Heart left ventricle (tissue), 16 donors: ENCODE measurements around the gene ATCAY. TPM values are rescaled to one million over a fixed set of nuclear protein-coding genes. Genes with fewer than 3 reads are reported as not detected.
A peak's percentile ranks its signal among the peaks of the same experiment; 100 is the strongest.

ENCODE experiments used
- ATAC-seq, 4 donors: fragments of 200-7000 bp; cut with Tn5 transposase; one replicate each; pipeline ENCODE4 v1.9.1; 2020 to 2022; ENCODE audit warnings: moderate library complexity in 4 of 4, mild to moderate bottlenecking in 3 of 4, moderate number of reproducible peaks in 1 of 4
- DNase-seq, 5 donors: peaks; one replicate each; pipeline ENCODE4 v3.0.0-alpha.2; 2020
- H3K27ac ChIP-seq, 12 donors: fragments of 200-600 bp; sonication (generic) in 4 of 12; one replicate each; pipeline versions ENCODE4 v1.5.0 to v1.8.0; 2016 to 2022; ENCODE audit warnings: mild to moderate bottlenecking in 2 of 12
- H3K27me3 ChIP-seq, 9 donors: fragments of 200-600 bp; sonication (generic) in 2 of 9; one replicate each; pipeline versions ENCODE4 v1.5.1 to v1.8.0; 2016 to 2022; ENCODE audit warnings: mild to moderate bottlenecking in 3 of 9
- H3K36me3 ChIP-seq, 9 donors: fragments of 200-600 bp; sonication (generic) in 2 of 9; one replicate each; pipeline versions ENCODE4 v1.5.0 to v1.8.0; 2018 to 2022; ENCODE audit warnings: mild to moderate bottlenecking in 2 of 9
- H3K4me1 ChIP-seq, 12 donors: fragments of 200-600 bp; sonication (generic) in 4 of 12; one replicate each; pipeline versions ENCODE4 v1.5.0 to v1.8.0; 2016 to 2022; ENCODE audit warnings: mild to moderate bottlenecking in 3 of 12
- H3K4me3 ChIP-seq, 12 donors: fragments of 200-600 bp; sonication (generic) in 4 of 12; one replicate each; pipeline versions ENCODE4 v1.5.0 to v1.8.0; 2017 to 2022; ENCODE audit warnings: mild to moderate bottlenecking in 9 of 12, moderate library complexity in 4 of 12
- H3K9me3 ChIP-seq, 12 donors: fragments of 200-600 bp; sonication (generic) in 4 of 12; one replicate each; pipeline versions ENCODE4 v1.5.0 to v1.8.0; 2016 to 2022; ENCODE audit warnings: mild to moderate bottlenecking in 1 of 12
- POLR2A ChIP-seq, 2 donors: fragments of 450-650 bp; IDR thresholded peaks; one replicate each; pipeline ENCODE4 v1.6.1; 2017; ENCODE audit warnings: antibody characterized with exemption in 2 of 2, mild to moderate bottlenecking in 2 of 2, moderate library complexity in 2 of 2
- WGBS, 4 donors: extraction: QIAGEN DNeasy Blood & Tissue Kit in 2 of 4; methylation state at CpG; one replicate each; pipeline versions ENCODE4 v1.1.5 to v1.1.7; 2013 to 2018; 5-methylcytosine and 5-hydroxymethylcytosine counted together
- intact Hi-C, 10 donors: fragments of 100-400 bp; cut with DNase I; formaldehyde crosslinking; loops; one replicate each; pipeline versions ENCODE4 v1.11.1 to v1.14.2; 2022
- polyA plus RNA-seq, 2 donors: library from polyadenylated mRNA; stranded (reverse); fragments of 200-250 nt; gene quantifications; one replicate each; pipeline ENCODE4 v1.2.3, GENCODE V29; 2013
- total RNA-seq, 9 donors: library from RNA; depleted of rRNA in 2 of 9; stranded (reverse); fragments of >200 nt in 2 of 9; fragmentation: NEBNext Ultra II Directional in 3 of 9; extraction: Animal tissue kit (Norgen Biotek cat#: 25700) in 3 of 9; gene quantifications; one replicate each; pipeline versions ENCODE4 v1.1.0 to v1.2.4, GENCODE V29; 2016 to 2023
- TF ChIP-seq, protein P1 (sequence below), 12 donors: fragments of 200-600 bp; sonication (generic) in 4 of 12; IDR thresholded peaks; one replicate each; pipeline versions ENCODE4 v1.5.0 to v1.8.0; 2018 to 2022; ENCODE audit warnings: antibody characterized with exemption in 12 of 12, mild to moderate bottlenecking in 5 of 12
- donor health status: ischemic (EF 13 %, LVEDD 7.1; RV severe dilation, severe dysfunction).
- donor health status: healthy with polysubstance abuse.
- donor health status: DM: no; HTN: yes; CAD: no.
- donor health status: DM: no; HTN: no; CAD: no.
- donor health status: ischemic (EF 25% LVEDD 6.9; RV normal size, moderate dysfunction).
- donor health status: ischemic (EF 25% LVEDD 5.7; RV mildly dilated, moderate dysfunction).
- donor health status: healthy.
- donor health status: DM: yes; HTN: yes; CAD: no.
- donor health status: ischemic (EF 35%, LVEDD 5.7; RV mildly dilated, moderate dysfunction).
- donor health status: nonischemic (EF 11% LVEDD 7.7; RV severe dilation, severe dysfunction).
- donor health status: DM: yes; HTN: yes; CAD: no.
- donor health status: PGD.
- donor health status: ischemic (EF 29% LVEDD 5.4; RV normal size, mild dysfunction).
- donor health status: nonischemic (EF 23%, LVEDD 6.1; RV moderate dilation, normal function).

ATCAY gene
- total and polyA plus RNA-seq, 11 donors = not detected

DNA sequence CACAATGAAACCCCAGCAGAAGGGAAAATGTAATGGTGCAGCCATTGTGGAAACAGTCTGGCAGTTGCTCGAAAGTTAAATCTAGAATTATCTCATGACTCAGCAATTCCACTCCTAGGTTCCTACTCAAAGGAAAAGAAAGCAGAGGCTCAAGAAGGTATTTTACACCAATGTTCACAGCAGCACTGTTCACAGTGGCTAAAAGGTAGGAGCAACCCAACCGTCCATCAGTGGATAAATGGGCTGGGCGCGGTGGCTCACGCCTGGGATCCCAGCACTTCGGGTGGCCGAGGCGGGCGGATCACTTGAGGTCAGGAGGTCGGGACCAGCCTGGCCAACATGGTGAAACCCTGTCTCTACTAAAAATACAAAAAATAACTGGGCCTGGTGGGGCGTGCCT is 37.5 kb upstream of the ATCAY start:
- DNase-seq (no peak), ATAC-seq (no peak)
- intact Hi-C loops = no loop called here
- Histone ChIP-seq H3K4me3 (no peak overlapping the region), H3K36me3 (no peaks in the 10 kb centered on the region), H3K9me3 (no peaks in the 10 kb centered on the region), H3K27ac (no peak overlapping the region), H3K4me1 (no peaks in the 10 kb centered on the region), H3K27me3 (no peaks in the 10 kb centered on the region)
- TF ChIP-seq, protein P1, sequence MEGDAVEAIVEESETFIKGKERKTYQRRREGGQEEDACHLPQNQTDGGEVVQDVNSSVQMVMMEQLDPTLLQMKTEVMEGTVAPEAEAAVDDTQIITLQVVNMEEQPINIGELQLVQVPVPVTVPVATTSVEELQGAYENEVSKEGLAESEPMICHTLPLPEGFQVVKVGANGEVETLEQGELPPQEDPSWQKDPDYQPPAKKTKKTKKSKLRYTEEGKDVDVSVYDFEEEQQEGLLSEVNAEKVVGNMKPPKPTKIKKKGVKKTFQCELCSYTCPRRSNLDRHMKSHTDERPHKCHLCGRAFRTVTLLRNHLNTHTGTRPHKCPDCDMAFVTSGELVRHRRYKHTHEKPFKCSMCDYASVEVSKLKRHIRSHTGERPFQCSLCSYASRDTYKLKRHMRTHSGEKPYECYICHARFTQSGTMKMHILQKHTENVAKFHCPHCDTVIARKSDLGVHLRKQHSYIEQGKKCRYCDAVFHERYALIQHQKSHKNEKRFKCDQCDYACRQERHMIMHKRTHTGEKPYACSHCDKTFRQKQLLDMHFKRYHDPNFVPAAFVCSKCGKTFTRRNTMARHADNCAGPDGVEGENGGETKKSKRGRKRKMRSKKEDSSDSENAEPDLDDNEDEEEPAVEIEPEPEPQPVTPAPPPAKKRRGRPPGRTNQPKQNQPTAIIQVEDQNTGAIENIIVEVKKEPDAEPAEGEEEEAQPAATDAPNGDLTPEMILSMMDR (IDR thresholded peaks at IDR 0.05) = no peak
- TF ChIP-seq POLR2A (IDR thresholded peaks at IDR 0.05) = no peak
- WGBS, 4 donors = 86 to 91% (median 89%) methylated on average over 11 of the region's 11 CpGs

DNA sequence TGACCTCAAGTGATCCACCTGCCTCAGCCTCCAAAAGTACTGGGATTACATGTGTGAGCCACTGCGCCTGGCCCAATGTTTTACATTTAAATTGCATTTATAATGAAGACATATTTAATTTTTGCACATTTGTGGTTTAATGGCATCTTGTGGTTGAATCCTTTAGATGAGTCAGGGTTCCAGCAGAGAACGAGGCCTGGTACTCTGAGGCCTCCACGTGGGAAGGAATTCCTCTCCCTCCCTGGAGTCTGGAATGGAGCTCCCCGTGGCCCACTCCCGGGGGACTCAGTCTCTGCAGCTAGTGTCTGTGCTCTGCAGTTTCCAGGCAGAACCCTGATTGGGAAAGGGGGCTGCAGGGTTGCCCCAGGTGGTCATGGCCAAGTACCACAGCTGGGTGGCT is 35.9 kb upstream of the ATCAY start:
- no peaks in the 10 kb centered on the region for H3K27me3 ChIP-seq
- intact Hi-C loops = no loop called here
- no peaks in the 10 kb centered on the region for H3K36me3 ChIP-seq
- H3K4me3 ChIP-seq = no peak overlapping the region
- no peaks in the 10 kb centered on the region for H3K4me1 ChIP-seq
- H3K27ac ChIP-seq = no peak overlapping the region
- whole genome bisulfite sequencing, 4 donors = 53 to 70% (median 66%) methylated on average over 5 of the region's 5 CpGs
- DNase-seq (no peak), ATAC-seq (no peak)
- no peaks in the 10 kb centered on the region for H3K9me3 ChIP-seq
- TF ChIP-seq, protein P1 (IDR thresholded peaks at IDR 0.05) = no peak
- TF ChIP-seq POLR2A (IDR thresholded peaks at IDR 0.05) = no peak

DNA sequence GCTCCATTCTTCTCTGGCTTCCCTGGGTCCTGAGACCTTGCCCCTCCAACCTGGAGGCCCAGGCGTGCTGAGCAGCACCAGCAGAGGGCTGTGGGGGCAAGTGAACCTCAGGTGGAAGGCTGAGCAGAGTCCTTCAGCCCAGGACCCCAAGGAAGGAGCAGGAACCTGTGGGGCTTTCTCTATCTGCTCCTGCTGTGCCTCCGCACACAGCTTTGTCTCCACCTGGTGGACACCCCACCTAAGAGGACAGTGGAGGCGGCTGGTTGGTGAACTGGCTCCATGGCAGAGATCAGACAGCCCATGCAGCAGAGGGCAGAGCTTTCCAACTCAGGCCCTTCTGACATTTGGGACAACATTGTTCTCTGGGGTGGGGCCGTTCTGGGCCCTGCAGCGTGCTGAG is 31.4 kb upstream of the ATCAY start:
- H3K4me3 ChIP-seq = no peak overlapping the region
- ATAC-seq (peak in 1 of 4 donors; percentile 54), DNase-seq (peak in 1 of 5 donors; percentile 46)
- no peaks in the 10 kb centered on the region for H3K36me3 ChIP-seq
- H3K9me3 ChIP-seq = peaks cover 0 to 21% (median 11%) of the 10 kb centered on the region in 12 donors
- intact Hi-C loops = no loop called here
- no peaks in the 10 kb centered on the region for H3K27me3 ChIP-seq
- WGBS, 4 donors = 46 to 78% (median 63%) methylated on average over 3 to 5 of the region's 5 CpGs
- TF ChIP-seq POLR2A (IDR thresholded peaks at IDR 0.05) = no peak
- TF ChIP-seq, protein P1 (IDR thresholded peaks at IDR 0.05) = peak in 7 of 12 donors; percentile 12 to 49 (median 30)
- H3K4me1 ChIP-seq = no peaks in the 10 kb centered on the region
- H3K27ac ChIP-seq = no peak overlapping the region

DNA sequence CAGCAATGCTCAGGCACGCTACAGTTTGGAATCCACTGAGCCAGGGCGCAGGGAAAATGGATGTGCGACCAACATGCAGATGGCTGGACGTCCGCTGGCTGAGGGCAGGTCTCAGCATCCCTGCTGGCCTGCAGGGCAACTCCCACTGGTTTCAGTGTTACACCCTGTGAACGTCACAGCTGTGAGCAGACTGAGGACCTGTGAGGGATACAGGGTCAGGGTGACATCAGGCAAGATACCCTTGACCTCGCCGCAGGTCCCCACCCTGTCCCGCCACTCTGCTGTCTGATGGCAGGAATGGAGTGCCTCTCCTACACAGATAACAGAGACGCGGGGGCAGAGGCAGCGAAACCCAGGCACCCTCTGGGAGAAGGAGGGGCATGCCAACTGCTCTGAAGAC is 30.7 kb upstream of the ATCAY start:
- H3K27me3 ChIP-seq = no peaks in the 10 kb centered on the region
- DNase-seq = no peak
- peaks cover 0 to 21% (median 11%) of the 10 kb centered on the region in 12 donors for H3K9me3 ChIP-seq
- intact Hi-C loops = no loop called here
- WGBS, 4 donors = 50 to 66% (median 63%) methylated on average over 8 to 12 of the region's 12 CpGs
- H3K27ac ChIP-seq = no peak overlapping the region
- no peaks in the 10 kb centered on the region for H3K4me1 ChIP-seq
- TF ChIP-seq, protein P1 (IDR thresholded peaks at IDR 0.05) = no peak
- TF ChIP-seq POLR2A (IDR thresholded peaks at IDR 0.05) = no peak
- peak in 1 of 4 donors; percentile 21 for ATAC-seq
- H3K36me3 ChIP-seq = no peaks in the 10 kb centered on the region
- no peak overlapping the region for H3K4me3 ChIP-seq
